H1 (cell line): ENCODE data around the gene NOL12. TPM values are rescaled to one million over a fixed set of nuclear protein-coding genes. Genes with fewer than 3 reads are reported as not detected.

Experiments used
- CTCF ChIA-PET: fragments of 300-600 bp; sonication (Branson Sonifier 250); formaldehyde crosslinking; loops from one replicate; lab custom pipeline; 2021; ENCODE audit not compliant: partially characterized antibody; lab: Charles Lee
- POLR2A ChIA-PET: fragments of 300-600 bp; sonication (Branson Sonifier 250); formaldehyde crosslinking; loops from one replicate; lab custom pipeline; 2021; ENCODE audit warnings: inconsistent platforms; ENCODE audit not compliant: partially characterized antibody; lab: Charles Lee
- DNase-seq, 2 experiments: peaks; one replicate each; pipeline versions ENCODE4 v3.0.0 to v3.0.0-alpha.2; 2010 to 2022; ENCODE audit warnings: low spot score in 2 of 2, low read depth in 1 of 2, mixed read lengths in 1 of 2
- FAIRE-seq: peaks from 2 replicates; lab custom pipeline; 2011; peaks lifted over from hg19 to GRCh38; lab: Jason Lieb, UNC
- H2AFZ ChIP-seq: 2 replicates; pipeline ENCODE4 v1.8.1; 2012; ENCODE audit warnings: low read length, inconsistent platforms
- H2AK5ac ChIP-seq: 2 replicates; pipeline ENCODE4 v1.6.1; 2013; ENCODE audit warnings: low read depth, low read length
- H2BK120ac ChIP-seq: replicated peaks from 2 replicates; pipeline ENCODE3; 2013; ENCODE audit warnings: low read depth, low read length, inconsistent platforms
- H2BK12ac ChIP-seq: 2 replicates; pipeline ENCODE4 v1.6.1; 2013; ENCODE audit warnings: low read depth, low read length
- H2BK15ac ChIP-seq: 2 replicates; pipeline ENCODE4 v1.6.1; 2013; ENCODE audit warnings: low read length
- H2BK20ac ChIP-seq: 2 replicates; pipeline ENCODE4 v1.6.1; 2013; ENCODE audit warnings: low read length
- H2BK5ac ChIP-seq: 2 replicates; pipeline ENCODE4 v1.6.1; 2013; ENCODE audit warnings: low read depth, low read length
- H3K14ac ChIP-seq: 2 replicates; pipeline ENCODE4 v1.6.1; 2013; ENCODE audit warnings: inconsistent platforms; ENCODE audit not compliant: insufficient read length
- H3K18ac ChIP-seq: 2 replicates; pipeline ENCODE4 v1.6.1; 2013; ENCODE audit warnings: low read length; ENCODE audit errors: extremely low read depth
- H3K23ac ChIP-seq: 2 replicates; pipeline ENCODE4 v1.6.1; 2013; ENCODE audit warnings: inconsistent platforms; ENCODE audit not compliant: insufficient read length
- H3K23me2 ChIP-seq: 2 replicates; pipeline ENCODE4 v1.6.1; 2013; ENCODE audit warnings: low read depth, low read length
- H3K27ac ChIP-seq: 2 replicates; pipeline ENCODE4 v1.6.1; 2011; ENCODE audit warnings: low read depth, low read length, inconsistent platforms
- H3K27me3 ChIP-seq, 4 experiments: replicated peaks in 1 of 4; 1 replicate in 1 of 4; 2 replicates in 3 of 4; pipeline versions ENCODE4 v1.6.1 to v1.8.1; 2011 to 2013; ENCODE audit warnings: low read length in 3 of 4, mild to moderate bottlenecking in 3 of 4, inconsistent platforms in 2 of 4, mixed read lengths in 2 of 4, moderate library complexity in 1 of 4; ENCODE audit not compliant: control insufficient read depth in 3 of 4, insufficient read depth in 3 of 4; ENCODE audit errors: extremely low read depth in 1 of 4
- H3K36me3 ChIP-seq, 4 experiments: 2 replicates each; pipeline versions ENCODE4 v1.6.1 to v1.8.1; 2011 to 2013; ENCODE audit warnings: mild to moderate bottlenecking in 4 of 4, low read length in 3 of 4, moderate library complexity in 2 of 4, control low read depth in 1 of 4, inconsistent platforms in 1 of 4; ENCODE audit not compliant: insufficient read depth in 4 of 4, control insufficient read depth in 2 of 4
- H3K4ac ChIP-seq: replicated peaks from 2 replicates; pipeline ENCODE3; 2013; ENCODE audit warnings: low read length, low read depth, mixed read lengths, inconsistent platforms; ENCODE audit not compliant: insufficient read length
- H3K4me1 ChIP-seq, 4 experiments: replicated peaks in 1 of 4; 1 replicate in 1 of 4; 2 replicates in 3 of 4; pipeline versions ENCODE4 v1.6.1 to v1.8.1; 2011 to 2013; ENCODE audit warnings: low read length in 3 of 4, inconsistent platforms in 2 of 4, mixed read lengths in 1 of 4; ENCODE audit not compliant: insufficient read depth in 4 of 4, control insufficient read depth in 3 of 4
- H3K4me2 ChIP-seq, 2 experiments: 2 replicates each; pipeline versions ENCODE4 v1.6.1 to v1.8.1; 2011 to 2013; ENCODE audit warnings: low read depth in 2 of 2, low read length in 2 of 2, control low read depth in 1 of 2, inconsistent platforms in 1 of 2, mild to moderate bottlenecking in 1 of 2; ENCODE audit not compliant: insufficient read depth in 1 of 2
- H3K4me3 ChIP-seq, 4 experiments: fragments of 200-600, 300-600 bp in 1 of 4; sonication (generic), shearing (Covaris generic), sonication (Bioruptor Twin) in 1 of 4; 2 replicates each; pipeline versions ENCODE4 v1.5.1 to v1.8.1; 2011 to 2016; ENCODE audit warnings: low read length in 4 of 4, low read depth in 3 of 4, control low read depth in 2 of 4, inconsistent platforms in 2 of 4, mild to moderate bottlenecking in 2 of 4, mixed read lengths in 1 of 4, moderate library complexity in 1 of 4; ENCODE audit not compliant: insufficient read depth in 2 of 4; ENCODE audit errors: extremely low read depth in 1 of 4
- H3K56ac ChIP-seq: replicated peaks from 2 replicates; pipeline ENCODE3; 2013; ENCODE audit warnings: low read depth, mild to moderate bottlenecking, mixed read lengths, low read length, inconsistent platforms; ENCODE audit not compliant: insufficient read length
- H3K79me1 ChIP-seq: 2 replicates; pipeline ENCODE4 v1.6.1; 2013; ENCODE audit warnings: low read depth, low read length, control low read depth
- H3K79me2 ChIP-seq, 2 experiments: 2 replicates each; pipeline versions ENCODE4 v1.6.1 to v1.8.1; 2012 to 2013; ENCODE audit warnings: low read length in 2 of 2, mild to moderate bottlenecking in 2 of 2, inconsistent platforms in 1 of 2; ENCODE audit not compliant: insufficient read depth in 2 of 2, control insufficient read depth in 1 of 2
- H3K9ac ChIP-seq, 4 experiments: replicated peaks in 1 of 4; 1 replicate in 1 of 4; 2 replicates in 3 of 4; pipeline versions ENCODE4 v1.6.1 to v1.8.1; 2011 to 2013; ENCODE audit warnings: low read depth in 3 of 4, low read length in 3 of 4, control low read depth in 2 of 4, mild to moderate bottlenecking in 2 of 4, moderate library complexity in 2 of 4, inconsistent platforms in 1 of 4; ENCODE audit errors: extremely low read depth in 1 of 4
- H3K9me3 ChIP-seq, 2 experiments: 2 replicates each; pipeline versions ENCODE4 v1.6.1 to v1.8.1; 2012 to 2013; ENCODE audit warnings: mild to moderate bottlenecking in 2 of 2, moderate library complexity in 2 of 2, control low read depth in 1 of 2, inconsistent platforms in 1 of 2, low read depth in 1 of 2, low read length in 1 of 2, mixed read lengths in 1 of 2; ENCODE audit not compliant: insufficient read depth in 2 of 2
- H4K20me1 ChIP-seq, 2 experiments: replicated peaks in 1 of 2; 2 replicates each; pipeline versions ENCODE3 to v1.8.1; 2011 to 2013; ENCODE audit warnings: inconsistent platforms in 2 of 2, low read length in 2 of 2, mild to moderate bottlenecking in 1 of 2; ENCODE audit not compliant: insufficient read depth in 2 of 2, control insufficient read depth in 1 of 2
- H4K5ac ChIP-seq: 2 replicates; pipeline ENCODE4 v1.6.1; 2013; ENCODE audit warnings: low read length, low read depth, mixed read lengths, inconsistent platforms; ENCODE audit not compliant: insufficient read length
- H4K8ac ChIP-seq: 2 replicates; pipeline ENCODE4 v1.8.0; 2013; ENCODE audit warnings: mild to moderate bottlenecking, moderate library complexity, low read length, inconsistent platforms; ENCODE audit not compliant: insufficient read depth; ENCODE audit errors: extremely low read depth
- H4K91ac ChIP-seq: replicated peaks from 2 replicates; pipeline ENCODE3; 2013; ENCODE audit warnings: low read length, mixed read lengths, inconsistent platforms; ENCODE audit not compliant: insufficient read length
- CBX5 ChIP-seq: fragments of 300-800, 300-1000 bp; sonication (generic); IDR thresholded peaks from 2 replicates; pipeline ENCODE4 v1.7.1; 2016; ENCODE audit warnings: antibody characterized with exemption, low read length, low read depth
- PHF8 ChIP-seq: fragments of 200-600 bp; sonication (generic); conservative IDR thresholded peaks from 2 replicates; pipeline ENCODE4 v1.7.1; 2012; ENCODE audit warnings: low read depth, mild to moderate bottlenecking, inconsistent platforms, low read length, moderate library complexity
- RBBP5 ChIP-seq: IDR thresholded peaks from 2 replicates; pipeline ENCODE4 v1.7.1; 2012; ENCODE audit warnings: low read depth, mild to moderate bottlenecking, inconsistent platforms, low read length, moderate library complexity, borderline replicate concordance
- WGBS, 2 experiments: shearing (Covaris generic) in 1 of 2; methylation state at CpG; one replicate each; pipeline versions ENCODE4 v1.1.6 to v1.1.7; 2013 to 2015; ENCODE audit warnings: low lambda C conversion rate in 2 of 2, mixed read lengths in 2 of 2, inconsistent platforms in 1 of 2, low coverage in 1 of 2, missing lambda C conversion rate in 1 of 2; ENCODE audit not compliant: insufficient replicate concordance in 2 of 2, insufficient coverage in 1 of 2, insufficient read length in 1 of 2; ENCODE audit errors: extremely low coverage in 1 of 2, missing lambda C conversion rate in 1 of 2; 5-methylcytosine and 5-hydroxymethylcytosine counted together
- polyA plus RNA-seq, 7 experiments: library from polyadenylated mRNA; depleted of rRNA in 3 of 7; stranded (reverse) in 5 of 7; unstranded in 2 of 7; fragments of >200 nt in 5 of 7; fragments of 200-250 nt in 2 of 7; gene quantifications; 1 replicate in 5 of 7; 2 replicates in 1 of 7; 4 replicates in 1 of 7; pipeline versions ENCODE4 v1.2.1 to v1.2.3, GENCODE V29; 2011 to 2013; ENCODE audit warnings: missing spikeins in 2 of 7, mixed read lengths in 2 of 7
- total RNA-seq: library from RNA; stranded (reverse); fragmentation: NEBNext Ultra II Directional; extraction: Animal tissue kit (Norgen Biotek cat#: 25700); gene quantifications from 2 replicates; pipeline ENCODE4 v1.2.1, GENCODE V29; 2021

Gene NOL12
- total and polyA plus RNA-seq, 2 of the 8 experiments (the other 6 are each of a cell fraction or from before 2014, with no cell fraction given), result 25.3 to 28.3 TPM

GRCh38 chr22:37657590-37658132, 28.5 kb upstream of the NOL12 start:
- no peaks in the 10 kb centered on the region for H3K9me3 ChIP-seq
- no peak for DNase-seq
- no peaks in the 10 kb centered on the region for H3K27me3 ChIP-seq
- no peak overlapping the region for H2BK15ac ChIP-seq
- WGBS, 2 experiments, result 29% methylated on average over 6 of the region's 6 CpGs; no CpG with 5 or more reads in 1 of the 2 experiments
- no peak overlapping the region; the same call in 1 of the 2 replicates for H3K18ac ChIP-seq
- 0 out of 2 replicates have a peak overlapping the region, but pooled peaks have one; percentile 9 for H2AK5ac ChIP-seq
- H4K91ac ChIP-seq, result no peak overlapping the region
- peaks cover 11% of the 10 kb centered on the region for H3K23me2 ChIP-seq
- no peak overlapping the region for H3K14ac ChIP-seq
- no peak for TF ChIP-seq RBBP5
- TF ChIP-seq PHF8, result no peak
- TF ChIP-seq CBX5, result no peak
- TF ChIP-seq, all 59 proteins: peak for 0
- H2BK20ac ChIP-seq, result no peak overlapping the region
- peak overlapping the region; percentile 44 to 94 (median 76) for H3K4me3 ChIP-seq
- H2AFZ ChIP-seq, result peak overlapping the region; percentile 89; the same call in 1 of the 2 replicates
- H3K4ac ChIP-seq, result no peak overlapping the region
- peaks cover 15 to 28% of the 10 kb centered on the region in 2 experiments for H4K20me1 ChIP-seq
- H3K23ac ChIP-seq, result no peak overlapping the region
- H4K5ac ChIP-seq, result no peak overlapping the region
- no peak overlapping the region for H2BK5ac ChIP-seq
- no peak overlapping the region for H4K8ac ChIP-seq
- peaks cover 17% of the 10 kb centered on the region for H3K79me1 ChIP-seq
- 0 out of 7 replicates have a peak overlapping the region, but pooled peaks of 1 of the 4 experiments have one; percentile 2 for H3K9ac ChIP-seq
- no peak for FAIRE-seq
- H3K56ac ChIP-seq, result no peak overlapping the region
- peak overlapping the region; percentile 82 to 96 for H3K4me2 ChIP-seq
- H2BK12ac ChIP-seq, result no peak overlapping the region
- peaks cover 0 to 9% (median 0%) of the 10 kb centered on the region in 4 experiments; a peak in 2 of 8 replicates for H3K36me3 ChIP-seq
- H2BK120ac ChIP-seq, result no peak overlapping the region
- peaks cover 0 to 21% (median 6%) of the 10 kb centered on the region in 4 experiments; a peak in 5 of 7 replicates for H3K4me1 ChIP-seq
- peaks cover 25 to 35% of the 10 kb centered on the region in 2 experiments; a peak in 3 of 4 replicates for H3K79me2 ChIP-seq
- CTCF ChIA-PET, result interaction anchor here (0.8 to 12.1 kb wide), 15 partner anchors 17 to 171 kb away, joined by 3 to 165 read pairs (median 4); partner anchors contain the start of genes LGALS1, MFNG and SH3BP1
- no peak overlapping the region for H3K27ac ChIP-seq
- POLR2A ChIA-PET, result interaction anchor here (0.6 to 5.1 kb wide), 20 partner anchors 9 to 151 kb away, joined by 3 to 37 read pairs (median 4); partner anchors contain the start of genes GCAT, LGALS1 and TRIOBP
